Ovary (tissue), 9 donors: ENCODE results near the gene UCK2. TPM values are rescaled to one million over a fixed set of nuclear protein-coding genes. Genes with fewer than 3 reads are reported as not detected.

ENCODE experiments used
- DNase-seq, 5 donors: peaks; one replicate each; pipeline ENCODE4 v3.0.0-alpha.2; 2019 to 2020
- H3K27ac ChIP-seq, 2 donors: fragments of 200-600 bp; one replicate each; pipeline versions ENCODE4 v1.5.1 to v1.8.0; 2019 to 2022
- H3K27me3 ChIP-seq: fragments of 200-600 bp; one replicate; pipeline ENCODE4 v1.8.0; 2022
- H3K36me3 ChIP-seq: fragments of 200-600 bp; sonication (generic); one replicate; pipeline ENCODE4 v1.5.1; 2019
- H3K4me1 ChIP-seq: one replicate; pipeline ENCODE4 v1.8.1; 2013; ENCODE audit warnings: mild to moderate bottlenecking, moderate library complexity; ENCODE audit not compliant: insufficient read depth
- H3K4me3 ChIP-seq: fragments of 200-600 bp; sonication (generic); one replicate; pipeline ENCODE4 v1.5.1; 2017
- H3K9me3 ChIP-seq, 2 donors: fragments of 200-600 bp in 1 of 2; sonication (generic) in 1 of 2; one replicate each; pipeline versions ENCODE4 v1.5.1 to v1.8.1; 2013 to 2019; ENCODE audit warnings: mild to moderate bottlenecking in 1 of 2, moderate library complexity in 1 of 2
- CTCF ChIP-seq, 3 donors: fragments of 450-650 bp in 2 of 3; fragments of 200-600 bp in 1 of 3; IDR thresholded peaks; one replicate each; pipeline versions ENCODE4 v1.5.1 to v1.8.0; 2016 to 2022; ENCODE audit warnings: antibody characterized with exemption in 3 of 3, mild to moderate bottlenecking in 1 of 3
- EP300 ChIP-seq: sonication (generic); formaldehyde crosslinking; IDR thresholded peaks from one replicate; pipeline ENCODE4 v1.6.1; 2017; ENCODE audit warnings: antibody characterized with exemption
- POLR2A ChIP-seq: fragments of 450-650 bp; IDR thresholded peaks from one replicate; pipeline ENCODE4 v1.6.1; 2017; ENCODE audit warnings: antibody characterized with exemption, mild to moderate bottlenecking, moderate library complexity
- WGBS, 3 donors: extraction: QIAGEN DNeasy Blood & Tissue Kit in 1 of 3; methylation state at CpG; one replicate each; pipeline versions ENCODE4 v1.1.5 to v1.1.7; 2013 to 2017; 5-methylcytosine and 5-hydroxymethylcytosine counted together
- intact Hi-C, 4 donors: fragments of 100-400 bp; cut with DNase I; formaldehyde crosslinking; loops; one replicate each; pipeline versions ENCODE4 v1.11.0 to v1.15.1; 2022 to 2023
- polyA plus RNA-seq, 2 donors: library from polyadenylated mRNA; stranded (reverse); fragments of 200-250 nt in 1 of 2; fragments of 350-450 nt in 1 of 2; fragmentation: Illumina TruSeq in 1 of 2; extraction: RNeasy Lipid Tissue Mini Kit (QIAGEN cat#74804) in 1 of 2; gene quantifications; one replicate each; pipeline ENCODE4 v1.2.3, GENCODE V29; 2013 to 2014
- total RNA-seq, 7 donors: library from RNA; depleted of rRNA in 2 of 7; stranded (reverse); fragments of >200 nt in 2 of 7; fragmentation: NEBNext Ultra II Directional in 3 of 7; extraction: Animal tissue kit (Norgen Biotek cat#: 25700) in 3 of 7; gene quantifications; one replicate each; pipeline versions ENCODE4 v1.1.0 to v1.2.4, GENCODE V29; 2016 to 2023
- donor health status: DM: no; HTN: no; CAD: no; lungs with moderate emphysema.
- donor health status: DM: no; HTN: no; CAD: no.
- donor health status: Bipolar disorder and iron deficiency.
- donor health status: DM: yes; HTN: yes; CAD: no.
- donor health status: DM: no; HTN: no; CAD: no.
- donor health status: DM: yes; HTN: yes; CAD: no.

UCK2 gene
- total and polyA plus RNA-seq, 9 donors: 7.3 to 22.7 (median 16.4) TPM

GRCh38 chr1:165895451-165895871 is 68.0 kb downstream of the UCK2 start:
- TF ChIP-seq CTCF (IDR thresholded peaks at IDR 0.05) (no peak), EP300 (no peak), POLR2A (no peak)
- 35 to 52% (median 51%) methylated on average over 5 of the region's 5 CpGs for WGBS, 3 donors
- H3K27ac ChIP-seq: no peak overlapping the region
- H3K4me1 ChIP-seq: no peaks in the 10 kb centered on the region
- no peaks in the 10 kb centered on the region for H3K27me3 ChIP-seq
- intact Hi-C loops: no loop called here
- H3K9me3 ChIP-seq: no peaks in the 10 kb centered on the region
- H3K4me3 ChIP-seq: no peak overlapping the region
- no peaks in the 10 kb centered on the region for H3K36me3 ChIP-seq
- no peak for DNase-seq

- H3K27ac ChIP-seq: no peak overlapping the region
- DNase-seq: no peak
- H3K36me3 ChIP-seq: no peaks in the 10 kb centered on the region
- no peaks in the 10 kb centered on the region for H3K27me3 ChIP-seq
- H3K4me1 ChIP-seq: no peaks in the 10 kb centered on the region
- H3K9me3 ChIP-seq: no peaks in the 10 kb centered on the region
- WGBS, 3 donors: 80 to 92% (median 90%) methylated on average over 10 of the region's 10 CpGs
- intact Hi-C loops: no loop called here
- TF ChIP-seq EP300 (no peak), POLR2A (no peak), CTCF (IDR thresholded peaks at IDR 0.05) (no peak)
- no peak overlapping the region for H3K4me3 ChIP-seq
These were observed 68.9 kb downstream of the UCK2 start for GRCh38 chr1:165896277-165896676.

GRCh38 chr1:165897326-165898303 is 70.2 kb downstream of the UCK2 start:
- no peak for TF ChIP-seq EP300
- Histone ChIP-seq H3K27me3 (no peaks in the 10 kb centered on the region), H3K4me3 (no peak overlapping the region), H3K9me3 (no peaks in the 10 kb centered on the region), H3K36me3 (no peaks in the 10 kb centered on the region), H3K27ac (no peak overlapping the region), H3K4me1 (no peaks in the 10 kb centered on the region)
- DNase-seq: no peak
- intact Hi-C loops: no loop called here
- 88 to 91% (median 89%) methylated on average over 12 of the region's 12 CpGs for WGBS, 3 donors

GRCh38 chr1:165898837-165899236 is 71.4 kb downstream of the UCK2 start:
- H3K9me3 ChIP-seq: no peaks in the 10 kb centered on the region
- no peak for TF ChIP-seq CTCF (IDR thresholded peaks at IDR 0.05)
- no peak for TF ChIP-seq POLR2A
- H3K27me3 ChIP-seq: no peaks in the 10 kb centered on the region
- no peak for DNase-seq
- WGBS, 3 donors: 35 to 52% (median 42%) methylated on average over 3 of the region's 3 CpGs
- H3K4me1 ChIP-seq: no peaks in the 10 kb centered on the region
- H3K27ac ChIP-seq: no peak overlapping the region
- H3K36me3 ChIP-seq: no peaks in the 10 kb centered on the region
- H3K4me3 ChIP-seq: no peak overlapping the region
- intact Hi-C loops: no loop called here

GRCh38 chr1:165899461-165899941 is 72.1 kb downstream of the UCK2 start:
- WGBS, 3 donors: 82 to 97% (median 91%) methylated on average over 4 of the region's 4 CpGs
- Histone ChIP-seq H3K9me3 (no peaks in the 10 kb centered on the region), H3K27me3 (no peaks in the 10 kb centered on the region), H3K4me3 (no peak overlapping the region), H3K27ac (no peak overlapping the region), H3K4me1 (no peaks in the 10 kb centered on the region), H3K36me3 (no peaks in the 10 kb centered on the region)
- TF ChIP-seq CTCF (IDR thresholded peaks at IDR 0.05): no peak
- no peak for TF ChIP-seq EP300
- no peak for TF ChIP-seq POLR2A
- intact Hi-C loops: no loop called here
- no peak for DNase-seq
